Heart left ventricle (tissue), 16 donors: ENCODE measurements around the gene KIAA0930. TPM values are rescaled to one million over a fixed set of nuclear protein-coding genes. Genes with fewer than 3 reads are reported as not detected.

Source experiments
- ATAC-seq, 4 donors: fragments of 200-7000 bp; cut with Tn5 transposase; one replicate each; pipeline ENCODE4 v1.9.1; 2020 to 2022; ENCODE audit warnings: moderate library complexity in 4 of 4, mild to moderate bottlenecking in 3 of 4, moderate number of reproducible peaks in 1 of 4
- DNase-seq, 5 donors: peaks; one replicate each; pipeline ENCODE4 v3.0.0-alpha.2; 2020
- H3K27ac ChIP-seq, 12 donors: fragments of 200-600 bp; sonication (generic) in 4 of 12; one replicate each; pipeline versions ENCODE4 v1.5.0 to v1.8.0; 2016 to 2022; ENCODE audit warnings: mild to moderate bottlenecking in 2 of 12
- H3K27me3 ChIP-seq, 9 donors: fragments of 200-600 bp; sonication (generic) in 2 of 9; one replicate each; pipeline versions ENCODE4 v1.5.1 to v1.8.0; 2016 to 2022; ENCODE audit warnings: mild to moderate bottlenecking in 3 of 9
- H3K36me3 ChIP-seq, 9 donors: fragments of 200-600 bp; sonication (generic) in 2 of 9; one replicate each; pipeline versions ENCODE4 v1.5.0 to v1.8.0; 2018 to 2022; ENCODE audit warnings: mild to moderate bottlenecking in 2 of 9
- H3K4me1 ChIP-seq, 12 donors: fragments of 200-600 bp; sonication (generic) in 4 of 12; one replicate each; pipeline versions ENCODE4 v1.5.0 to v1.8.0; 2016 to 2022; ENCODE audit warnings: mild to moderate bottlenecking in 3 of 12
- H3K4me3 ChIP-seq, 12 donors: fragments of 200-600 bp; sonication (generic) in 4 of 12; one replicate each; pipeline versions ENCODE4 v1.5.0 to v1.8.0; 2017 to 2022; ENCODE audit warnings: mild to moderate bottlenecking in 9 of 12, moderate library complexity in 4 of 12
- H3K9me3 ChIP-seq, 12 donors: fragments of 200-600 bp; sonication (generic) in 4 of 12; one replicate each; pipeline versions ENCODE4 v1.5.0 to v1.8.0; 2016 to 2022; ENCODE audit warnings: mild to moderate bottlenecking in 1 of 12
- CTCF ChIP-seq, 12 donors: fragments of 200-600 bp; sonication (generic) in 4 of 12; IDR thresholded peaks; one replicate each; pipeline versions ENCODE4 v1.5.0 to v1.8.0; 2018 to 2022; ENCODE audit warnings: antibody characterized with exemption in 12 of 12, mild to moderate bottlenecking in 5 of 12
- POLR2A ChIP-seq, 2 donors: fragments of 450-650 bp; IDR thresholded peaks; one replicate each; pipeline ENCODE4 v1.6.1; 2017; ENCODE audit warnings: antibody characterized with exemption in 2 of 2, mild to moderate bottlenecking in 2 of 2, moderate library complexity in 2 of 2
- WGBS, 4 donors: extraction: QIAGEN DNeasy Blood & Tissue Kit in 2 of 4; methylation state at CpG; one replicate each; pipeline versions ENCODE4 v1.1.5 to v1.1.7; 2013 to 2018; 5-methylcytosine and 5-hydroxymethylcytosine counted together
- intact Hi-C, 10 donors: fragments of 100-400 bp; cut with DNase I; formaldehyde crosslinking; loops; one replicate each; pipeline versions ENCODE4 v1.11.1 to v1.14.2; 2022
- polyA plus RNA-seq, 2 donors: library from polyadenylated mRNA; stranded (reverse); fragments of 200-250 nt; gene quantifications; one replicate each; pipeline ENCODE4 v1.2.3, GENCODE V29; 2013
- total RNA-seq, 9 donors: library from RNA; depleted of rRNA in 2 of 9; stranded (reverse); fragments of >200 nt in 2 of 9; fragmentation: NEBNext Ultra II Directional in 3 of 9; extraction: Animal tissue kit (Norgen Biotek cat#: 25700) in 3 of 9; gene quantifications; one replicate each; pipeline versions ENCODE4 v1.1.0 to v1.2.4, GENCODE V29; 2016 to 2023
- donor health status: ischemic (EF 13 %, LVEDD 7.1; RV severe dilation, severe dysfunction).
- donor health status: healthy with polysubstance abuse.
- donor health status: DM: no; HTN: yes; CAD: no.
- donor health status: DM: no; HTN: no; CAD: no.
- donor health status: ischemic (EF 25% LVEDD 6.9; RV normal size, moderate dysfunction).
- donor health status: ischemic (EF 25% LVEDD 5.7; RV mildly dilated, moderate dysfunction).
- donor health status: healthy.
- donor health status: DM: yes; HTN: yes; CAD: no.
- donor health status: ischemic (EF 35%, LVEDD 5.7; RV mildly dilated, moderate dysfunction).
- donor health status: nonischemic (EF 11% LVEDD 7.7; RV severe dilation, severe dysfunction).
- donor health status: DM: yes; HTN: yes; CAD: no.
- donor health status: PGD.
- donor health status: ischemic (EF 29% LVEDD 5.4; RV normal size, mild dysfunction).
- donor health status: nonischemic (EF 23%, LVEDD 6.1; RV moderate dilation, normal function).

The KIAA0930 gene
- total and polyA plus RNA-seq, 11 donors, result 8.5 to 67.1 (median 18.7) TPM

GRCh38 chr22:45254789-45255278, 14.1 kb upstream of the KIAA0930 start:
- intact Hi-C loops, result no loop called here
- DNase-seq, result no peak
- no peak for TF ChIP-seq POLR2A (IDR thresholded peaks at IDR 0.05)
- TF ChIP-seq CTCF (IDR thresholded peaks at IDR 0.05), result no peak
- ATAC-seq, result no peak
- no peaks in the 10 kb centered on the region for H3K9me3 ChIP-seq
- H3K27ac ChIP-seq, result no peak overlapping the region
- no peaks in the 10 kb centered on the region for H3K27me3 ChIP-seq
- 78 to 88% (median 83%) methylated on average over 6 of the region's 6 CpGs for WGBS, 4 donors
- no peak overlapping the region for H3K4me3 ChIP-seq
- no peaks in the 10 kb centered on the region for H3K36me3 ChIP-seq
- H3K4me1 ChIP-seq, result no peaks in the 10 kb centered on the region

DNA sequence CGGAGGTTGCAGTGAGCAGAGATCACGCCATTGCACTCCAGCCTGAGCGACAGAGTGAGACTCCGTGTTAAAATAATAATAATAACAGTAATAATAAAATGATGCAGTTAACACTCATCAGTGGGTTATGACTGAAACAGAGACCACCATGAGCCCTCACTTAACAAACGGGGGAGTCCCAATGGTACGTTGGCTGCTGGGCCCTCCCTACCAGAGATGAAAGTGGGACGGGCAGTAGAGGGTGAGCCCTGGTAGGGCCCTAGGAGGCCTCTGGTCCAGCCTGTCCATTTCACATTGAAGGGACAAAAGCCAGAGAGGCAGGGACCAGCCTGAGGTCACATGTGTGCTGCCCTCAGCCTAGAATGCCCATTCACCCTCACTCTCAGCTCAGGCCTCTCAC, 13.7 kb upstream of the KIAA0930 start:
- TF ChIP-seq CTCF (IDR thresholded peaks at IDR 0.05) (no peak), POLR2A (IDR thresholded peaks at IDR 0.05) (no peak)
- DNase-seq (no peak), ATAC-seq (peak in 1 of 4 donors; percentile 31)
- Histone ChIP-seq H3K4me3 (no peak overlapping the region), H3K4me1 (no peaks in the 10 kb centered on the region), H3K36me3 (no peaks in the 10 kb centered on the region), H3K27me3 (no peaks in the 10 kb centered on the region), H3K9me3 (no peaks in the 10 kb centered on the region), H3K27ac (no peak overlapping the region)
- WGBS, 4 donors, result 86 to 96% (median 91%) methylated on average over 7 of the region's 7 CpGs
- intact Hi-C loops, result no loop called here

GRCh38 chr22:45253039-45253641, 12.4 kb upstream of the KIAA0930 start:
- TF ChIP-seq CTCF (IDR thresholded peaks at IDR 0.05) (no peak), POLR2A (IDR thresholded peaks at IDR 0.05) (no peak)
- DNase-seq (no peak), ATAC-seq (no peak)
- Histone ChIP-seq H3K36me3 (no peaks in the 10 kb centered on the region), H3K27me3 (no peaks in the 10 kb centered on the region), H3K27ac (no peak overlapping the region), H3K9me3 (no peaks in the 10 kb centered on the region), H3K4me3 (no peak overlapping the region), H3K4me1 (no peaks in the 10 kb centered on the region)
- intact Hi-C loops, result no loop called here
- WGBS, 4 donors, result 76 to 83% (median 80%) methylated on average over 9 to 10 of the region's 10 CpGs

- Histone ChIP-seq H3K36me3 (no peaks in the 10 kb centered on the region), H3K4me3 (no peak overlapping the region), H3K4me1 (peaks cover 0 to under 1% (median 0%) of the 10 kb centered on the region in 12 donors), H3K27me3 (no peaks in the 10 kb centered on the region), H3K9me3 (no peaks in the 10 kb centered on the region), H3K27ac (no peak overlapping the region)
- intact Hi-C loops, result no loop called here
- ATAC-seq (no peak), DNase-seq (no peak)
- TF ChIP-seq POLR2A (IDR thresholded peaks at IDR 0.05) (no peak), CTCF (IDR thresholded peaks at IDR 0.05) (no peak)
- whole genome bisulfite sequencing, 4 donors, result 69 to 82% (median 79%) methylated on average over 6 to 8 of the region's 8 CpGs
These were observed 11.1 kb upstream of the KIAA0930 start for GRCh38 chr22:45251825-45252224.
